Esophagus squamous epithelium (tissue), 5 donors: ENCODE measurements around the gene SGK1. TPM values are rescaled to one million over a fixed set of nuclear protein-coding genes. Genes with fewer than 3 reads are reported as not detected.
A peak's percentile ranks its signal among the peaks of the same experiment; 100 is the strongest.
"Not testable (repeated sequence)": the region's sequence is repeated elsewhere in the genome, so short reads cannot be mapped to it uniquely, and the experiment has no call there.

Experiments
- DNase-seq: peaks from one replicate; lab custom pipeline; 2025; lab: John Stamatoyannopoulos, UW
- H3K27ac ChIP-seq, 4 donors: fragments of 200-600 bp; sonication (generic); one replicate each; pipeline ENCODE4 v1.5.1; 2016 to 2019; ENCODE audit warnings: mild to moderate bottlenecking in 1 of 4
- H3K27me3 ChIP-seq, 4 donors: fragments of 200-600 bp; sonication (generic); 1 replicate in 3 of 4; 2 replicates in 1 of 4; pipeline versions ENCODE4 v1.5.1 to v1.6.0; 2017 to 2021; ENCODE audit warnings: antibody characterized with exemption in 1 of 4
- H3K36me3 ChIP-seq, 3 donors: fragments of 200-600 bp; sonication (generic); one replicate each; pipeline ENCODE4 v1.5.1; 2016 to 2019
- H3K4me1 ChIP-seq, 3 donors: fragments of 200-600 bp; sonication (generic); one replicate each; pipeline ENCODE4 v1.5.1; 2017 to 2019
- H3K4me3 ChIP-seq, 4 donors: fragments of 200-600 bp; sonication (generic); 1 replicate in 3 of 4; 2 replicates in 1 of 4; pipeline ENCODE4 v1.5.1; 2016 to 2019; ENCODE audit warnings: mild to moderate bottlenecking in 2 of 4, moderate library complexity in 1 of 4
- H3K9me3 ChIP-seq, 3 donors: fragments of 200-600 bp; sonication (generic); one replicate each; pipeline ENCODE4 v1.5.1; 2016 to 2019
- CTCF ChIP-seq, 6 experiments: fragments of 450-650 bp in 4 of 6; fragments of 200-600 bp in 2 of 6; sonication (generic) in 2 of 6; IDR thresholded peaks; one replicate each; pipeline ENCODE4 v1.5.1; 2016 to 2019; ENCODE audit warnings: antibody characterized with exemption in 6 of 6, mild to moderate bottlenecking in 4 of 6, moderate library complexity in 4 of 6
- POLR2A ChIP-seq, 4 donors: fragments of 450-650 bp; IDR thresholded peaks; one replicate each; pipeline ENCODE4 v1.6.1; 2017; ENCODE audit warnings: antibody characterized with exemption in 4 of 4, mild to moderate bottlenecking in 4 of 4, moderate library complexity in 3 of 4
- WGBS, 2 donors: methylation state at CpG; one replicate each; pipeline ENCODE4 v1.1.5; 2018; 5-methylcytosine and 5-hydroxymethylcytosine counted together
- intact Hi-C: fragments of 100-400 bp; cut with DNase I; formaldehyde crosslinking; loops from one replicate; pipeline ENCODE4 v1.15.0; 2022
- total RNA-seq, 4 donors: library from RNA; depleted of rRNA; stranded (reverse); fragments of >200 nt; gene quantifications; one replicate each; pipeline ENCODE4 v1.1.0, GENCODE V29; 2016
- donor health status: DM: yes; HTN: yes; CAD: no.

Gene SGK1
- total RNA-seq, 4 donors from 2014 or later, result 93.8 to 170 (median 154) TPM

- DNase-seq, result no peak
- intact Hi-C loops, result no loop called here
- Histone ChIP-seq H3K9me3 (no peaks in the 10 kb centered on the region), H3K36me3 (no peaks in the 10 kb centered on the region), H3K27me3 (no peaks in the 10 kb centered on the region), H3K4me1 (no peaks in the 10 kb centered on the region), H3K4me3 (no peak overlapping the region), H3K27ac (no peak overlapping the region)
- WGBS, 2 donors, result 86 to 88% methylated on average over 2 of the region's 2 CpGs
- TF ChIP-seq POLR2A (IDR thresholded peaks at IDR 0.05), result no peak
- TF ChIP-seq CTCF (IDR thresholded peaks at IDR 0.05), result no peak
Observed at GRCh38 chr6:134186355-134186754, 131.6 kb downstream of the SGK1 start.

- intact Hi-C loops, result no loop called here
- no peaks in the 10 kb centered on the region for H3K27me3 ChIP-seq
- no peak for DNase-seq
- no peak overlapping the region for H3K27ac ChIP-seq
- no peak overlapping the region for H3K4me3 ChIP-seq
- no peaks in the 10 kb centered on the region for H3K4me1 ChIP-seq
- H3K36me3 ChIP-seq, result no peaks in the 10 kb centered on the region
- H3K9me3 ChIP-seq, result no peaks in the 10 kb centered on the region
- TF ChIP-seq CTCF (IDR thresholded peaks at IDR 0.05) (no peak), POLR2A (IDR thresholded peaks at IDR 0.05) (no peak)
Observed at GRCh38 chr6:134185277-134185676, 132.6 kb downstream of the SGK1 start.

- TF ChIP-seq CTCF (IDR thresholded peaks at IDR 0.05), result no peak
- TF ChIP-seq POLR2A (IDR thresholded peaks at IDR 0.05), result no peak
- Histone ChIP-seq H3K9me3 (no peaks in the 10 kb centered on the region), H3K4me3 (no peak overlapping the region), H3K4me1 (peaks cover 0 to 2% (median 2%) of the 10 kb centered on the region in 3 donors), H3K36me3 (no peaks in the 10 kb centered on the region), H3K27ac (no peak overlapping the region), H3K27me3 (no peaks in the 10 kb centered on the region)
- no peak for DNase-seq
- intact Hi-C loops, result no loop called here
- WGBS, 2 donors, result 85 to 97% methylated on average over 4 to 6 of the region's 7 CpGs
Observed at GRCh38 chr6:134183844-134184243, 134.1 kb downstream of the SGK1 start.

- no peak overlapping the region for H3K4me3 ChIP-seq
- intact Hi-C loops, result no loop called here
- H3K9me3 ChIP-seq, result no peaks in the 10 kb centered on the region
- TF ChIP-seq CTCF (IDR thresholded peaks at IDR 0.05) (no peak), POLR2A (IDR thresholded peaks at IDR 0.05) (no peak)
- 87 to 91% methylated on average over 6 of the region's 6 CpGs for WGBS, 2 donors
- DNase-seq, result no peak
- H3K36me3 ChIP-seq, result no peaks in the 10 kb centered on the region
- no peaks in the 10 kb centered on the region for H3K27me3 ChIP-seq
- H3K4me1 ChIP-seq, result peaks cover 0 to 15% (median 10%) of the 10 kb centered on the region in 3 donors
- no peak overlapping the region for H3K27ac ChIP-seq
Observed at GRCh38 chr6:134182528-134182927, 135.4 kb downstream of the SGK1 start.

GRCh38 chr6:134181726-134182125 lies 136.2 kb downstream of the SGK1 start:
- H3K27me3 ChIP-seq, H3K36me3 ChIP-seq, intact Hi-C loops, H3K9me3 ChIP-seq, H3K4me3 ChIP-seq, DNase-seq: not testable (repeated sequence)
- 66 to 85% methylated on average over 5 of the region's 5 CpGs for WGBS, 2 donors
- peaks cover 0 to 23% (median 15%) of the 10 kb centered on the region in 3 donors for H3K4me1 ChIP-seq
- H3K27ac ChIP-seq, result peak overlapping the region in 1 of 4 donors; percentile 12

GRCh38 chr6:134181251-134181650 lies 136.7 kb downstream of the SGK1 start:
- Histone ChIP-seq H3K4me1 (peaks cover 4 to 28% (median 20%) of the 10 kb centered on the region in 3 donors), H3K27ac (peak overlapping the region in 1 of 4 donors; percentile 12)
- WGBS, 2 donors, result 88 to 90% methylated on average over 5 to 8 of the region's 8 CpGs
- H3K9me3 ChIP-seq, H3K27me3 ChIP-seq, intact Hi-C loops, H3K36me3 ChIP-seq, H3K4me3 ChIP-seq, DNase-seq: not testable (repeated sequence)

- DNase-seq, H3K36me3 ChIP-seq, H3K9me3 ChIP-seq, H3K27ac ChIP-seq, intact Hi-C loops, H3K4me3 ChIP-seq, H3K27me3 ChIP-seq: not testable (repeated sequence)
- WGBS, 2 donors, result 88 to 95% methylated on average over 4 of the region's 4 CpGs
- peaks cover 8 to 32% (median 24%) of the 10 kb centered on the region in 3 donors for H3K4me1 ChIP-seq
Observed at GRCh38 chr6:134180540-134180939, 137.4 kb downstream of the SGK1 start.
